Astrocyte (in vitro differentiated cells and primary cell): ENCODE measurements around the gene KCNQ1OT1. TPM values are rescaled to one million over a fixed set of nuclear protein-coding genes. Genes with fewer than 3 reads are reported as not detected.

Source experiments
- DNase-seq: peaks from one replicate; pipeline ENCODE4 v3.0.0-alpha.2; 2010; ENCODE audit warnings: low read depth
- FAIRE-seq: peaks from 2 replicates; lab custom pipeline; 2011; peaks lifted over from hg19 to GRCh38; lab: Jason Lieb, UNC
- H2AFZ ChIP-seq: 2 replicates; pipeline ENCODE4 v1.6.0; 2012; ENCODE audit warnings: low read depth, low read length, inconsistent platforms
- H3K27ac ChIP-seq: 2 replicates; pipeline ENCODE4 v1.5.1; 2011; ENCODE audit warnings: low read depth, low read length, inconsistent platforms
- H3K27me3 ChIP-seq: 2 replicates; pipeline ENCODE4 v1.6.0; 2011; ENCODE audit warnings: low read length, inconsistent platforms; ENCODE audit not compliant: insufficient read depth
- H3K36me3 ChIP-seq: 2 replicates; pipeline ENCODE4 v1.5.1; 2011; ENCODE audit warnings: low read length, inconsistent platforms; ENCODE audit not compliant: insufficient read depth
- H3K4me1 ChIP-seq: 2 replicates; pipeline ENCODE4 v1.5.1; 2011; ENCODE audit warnings: low read length, inconsistent platforms; ENCODE audit not compliant: insufficient read depth
- H3K4me2 ChIP-seq: 2 replicates; pipeline ENCODE4 v1.6.0; 2012; ENCODE audit warnings: low read length, inconsistent platforms
- H3K4me3 ChIP-seq: 2 replicates; pipeline ENCODE4 v1.5.1; 2011; ENCODE audit warnings: low read depth, mild to moderate bottlenecking, low read length, inconsistent platforms; ENCODE audit not compliant: insufficient read depth
- H3K79me2 ChIP-seq: 2 replicates; pipeline ENCODE4 v1.6.0; 2012; ENCODE audit warnings: mild to moderate bottlenecking, low read length, inconsistent platforms; ENCODE audit not compliant: insufficient read depth
- H3K9ac ChIP-seq: 2 replicates; pipeline ENCODE4 v1.6.0; 2012; ENCODE audit warnings: mild to moderate bottlenecking, low read length, inconsistent platforms
- H3K9me3 ChIP-seq: 2 replicates; pipeline ENCODE4 v1.5.1; 2012; ENCODE audit warnings: low read depth, mild to moderate bottlenecking, low read length, inconsistent platforms; ENCODE audit not compliant: insufficient read depth
- H4K20me1 ChIP-seq: 2 replicates; pipeline ENCODE4 v1.6.0; 2012; ENCODE audit warnings: low read length, inconsistent platforms; ENCODE audit not compliant: insufficient read depth
- H3K27ac Mint-ChIP-seq: one replicate; pipeline ENCODE4 v1.8.0; 2021; ENCODE audit warnings: mild to moderate bottlenecking, mixed read lengths; ENCODE audit not compliant: unreplicated experiment
- H3K27me3 Mint-ChIP-seq: one replicate; pipeline ENCODE4 v1.8.0; 2021; ENCODE audit warnings: low read depth, mixed read lengths; ENCODE audit not compliant: unreplicated experiment
- H3K36me3 Mint-ChIP-seq: one replicate; pipeline ENCODE4 v1.8.0; 2021; ENCODE audit warnings: low read depth, mixed read lengths; ENCODE audit not compliant: unreplicated experiment
- H3K4me1 Mint-ChIP-seq: one replicate; pipeline ENCODE4 v1.8.0; 2021; ENCODE audit warnings: low read depth, mixed read lengths; ENCODE audit not compliant: unreplicated experiment
- H3K4me3 Mint-ChIP-seq: one replicate; pipeline ENCODE4 v1.8.0; 2021; ENCODE audit warnings: mild to moderate bottlenecking, moderate library complexity, mixed read lengths; ENCODE audit not compliant: unreplicated experiment
- H3K9me3 Mint-ChIP-seq: one replicate; pipeline ENCODE4 v1.8.0; 2021; ENCODE audit warnings: mild to moderate bottlenecking, mixed read lengths; ENCODE audit not compliant: unreplicated experiment
- CTCF ChIP-seq: IDR thresholded peaks from 2 replicates; pipeline ENCODE4 v1.5.1; 2011; ENCODE audit warnings: low read depth, mild to moderate bottlenecking, inconsistent platforms, low read length, moderate library complexity; ENCODE audit not compliant: insufficient read depth
- EZH2 ChIP-seq: IDR thresholded peaks from 2 replicates; pipeline ENCODE4 v1.6.1; 2012; ENCODE audit warnings: mild to moderate bottlenecking, low read length, inconsistent platforms; ENCODE audit not compliant: insufficient read depth
- total RNA-seq: library from RNA; stranded (reverse); gene quantifications from 2 replicates; pipeline ENCODE4 v1.2.1, GENCODE V29; 2021

The KCNQ1OT1 gene
- total RNA-seq, 1 donor from 2014 or later: 2.5 TPM

GRCh38 chr11:2666828-2667570 is 32.8 kb downstream of the KCNQ1OT1 start:
- no peaks in the 10 kb centered on the region for H3K4me1 Mint-ChIP-seq

GRCh38 chr11:2666401-2666741 is 33.4 kb downstream of the KCNQ1OT1 start:
- H3K27ac Mint-ChIP-seq: no peak overlapping the region
- Histone ChIP-seq H3K9ac (no peak overlapping the region), H3K79me2 (peaks cover 7% of the 10 kb centered on the region), H2AFZ (no peak overlapping the region), H3K4me1 (no peaks in the 10 kb centered on the region), H3K4me2 (no peak overlapping the region), H3K4me3 (no peak overlapping the region), H3K27me3 (no peaks in the 10 kb centered on the region), H3K27ac (no peak overlapping the region), H3K9me3 (peaks cover 16% of the 10 kb centered on the region), H4K20me1 (peaks cover 69% of the 10 kb centered on the region), H3K36me3 (no peaks in the 10 kb centered on the region)
- H3K36me3 Mint-ChIP-seq: peaks cover 18% of the 10 kb centered on the region
- TF ChIP-seq CTCF (no peak), EZH2 (no peak)
- DNase-seq (peak; percentile 16), FAIRE-seq (no peak)
- no peaks in the 10 kb centered on the region for H3K4me1 Mint-ChIP-seq
- peaks cover 8% of the 10 kb centered on the region for H3K27me3 Mint-ChIP-seq
- H3K9me3 Mint-ChIP-seq: peaks cover 2% of the 10 kb centered on the region
- no peak overlapping the region for H3K4me3 Mint-ChIP-seq

More at GRCh38 chr11:2666828-2667570, 32.8 kb downstream of the KCNQ1OT1 start:
- Histone ChIP-seq H4K20me1 (peaks cover 75% of the 10 kb centered on the region), H2AFZ (no peak overlapping the region), H3K4me2 (no peak overlapping the region), H3K27me3 (no peaks in the 10 kb centered on the region), H3K9ac (no peak overlapping the region), H3K27ac (no peak overlapping the region), H3K4me3 (no peak overlapping the region), H3K79me2 (peaks cover 12% of the 10 kb centered on the region), H3K9me3 (peaks cover 10% of the 10 kb centered on the region), H3K4me1 (no peaks in the 10 kb centered on the region), H3K36me3 (no peaks in the 10 kb centered on the region)
- Mint-ChIP-seq H3K27me3 (peaks cover 8% of the 10 kb centered on the region), H3K9me3 (no peaks in the 10 kb centered on the region), H3K27ac (no peak overlapping the region), H3K4me3 (no peak overlapping the region), H3K36me3 (peaks cover 15% of the 10 kb centered on the region)
- DNase-seq: no peak
- TF ChIP-seq EZH2: no peak
- no peak for FAIRE-seq

- Histone ChIP-seq H3K9me3 (peaks cover 22% of the 10 kb centered on the region), H3K9ac (no peak overlapping the region), H3K4me1 (no peaks in the 10 kb centered on the region), H3K4me2 (no peak overlapping the region), H4K20me1 (peaks cover 63% of the 10 kb centered on the region), H3K79me2 (peaks cover 7% of the 10 kb centered on the region), H3K27ac (no peak overlapping the region), H3K36me3 (no peaks in the 10 kb centered on the region), H3K27me3 (no peaks in the 10 kb centered on the region), H2AFZ (no peak overlapping the region), H3K4me3 (no peak overlapping the region)
- Mint-ChIP-seq H3K9me3 (peaks cover 7% of the 10 kb centered on the region), H3K4me1 (no peaks in the 10 kb centered on the region), H3K36me3 (peaks cover 21% of the 10 kb centered on the region), H3K27me3 (peaks cover 8% of the 10 kb centered on the region), H3K27ac (no peak overlapping the region), H3K4me3 (no peak overlapping the region)
- DNase-seq (no peak), FAIRE-seq (no peak)
- TF ChIP-seq CTCF (no peak), EZH2 (no peak)
Measured at GRCh38 chr11:2665526-2666400, 34.0 kb downstream of the KCNQ1OT1 start.
